ENCODE results near the gene ISY1. TPM values are rescaled to one million over a fixed set of nuclear protein-coding genes. Genes with fewer than 3 reads are reported as not detected.

The ISY1 gene
- total and polyA plus RNA-seq, 12 donors, result 15.9 to 35.4 (median 29.5) TPM

GRCh38 chr3:129204473-129204872 is 43.6 kb upstream of the ISY1 start:
- Histone ChIP-seq H3K4me3 (no peak overlapping the region), H3K9me3 (no peaks in the 10 kb centered on the region), H3K27me3 (no peaks in the 10 kb centered on the region), H3K27ac (no peak overlapping the region), H3K36me3 (no peaks in the 10 kb centered on the region), H3K4me1 (peaks cover 0 to 8% (median under 1%) of the 10 kb centered on the region in 9 donors)
- DNase-seq (no peak), ATAC-seq (no peak)
- TF ChIP-seq CTCF (IDR thresholded peaks at IDR 0.05), result no peak
- 82 to 83% methylated on average over 2 of the region's 2 CpGs for WGBS, 2 donors
- intact Hi-C loops (cut with DNase I), result no loop called here

DNA sequence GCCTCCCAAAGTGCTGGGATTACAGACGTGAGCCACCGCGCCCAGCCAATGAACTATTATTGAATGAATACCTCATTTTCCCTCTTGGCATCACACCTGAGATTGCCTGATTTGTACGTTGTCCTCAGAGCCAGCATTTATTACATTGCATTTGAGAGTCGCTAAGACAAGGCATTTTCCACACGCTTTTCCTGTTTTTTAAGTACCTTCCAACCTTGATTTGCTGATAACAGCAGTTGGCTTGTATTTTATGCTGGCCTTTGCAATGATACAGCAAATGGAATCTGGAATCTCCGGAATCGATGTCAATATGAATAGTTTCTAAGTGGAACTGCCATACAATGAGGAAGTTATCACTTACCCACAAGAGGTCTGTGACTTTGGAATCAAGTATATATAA is 38.5 kb upstream of the ISY1 start:
- TF ChIP-seq CTCF (IDR thresholded peaks at IDR 0.05), result no peak
- H3K4me1 ChIP-seq, result peaks cover 2 to 52% (median 35%) of the 10 kb centered on the region in 9 donors
- H3K4me3 ChIP-seq, result no peak overlapping the region
- no peaks in the 10 kb centered on the region for H3K27me3 ChIP-seq
- DNase-seq, result no peak
- 68 to 85% methylated on average over 8 of the region's 8 CpGs for WGBS, 2 donors
- H3K36me3 ChIP-seq, result no peaks in the 10 kb centered on the region
- peak overlapping the region in 3 of 10 donors; percentile 7 to 86 (median 13) for H3K27ac ChIP-seq
- intact Hi-C loops (cut with DNase I), result no loop called here
- ATAC-seq, result no peak
- H3K9me3 ChIP-seq, result no peaks in the 10 kb centered on the region

DNA sequence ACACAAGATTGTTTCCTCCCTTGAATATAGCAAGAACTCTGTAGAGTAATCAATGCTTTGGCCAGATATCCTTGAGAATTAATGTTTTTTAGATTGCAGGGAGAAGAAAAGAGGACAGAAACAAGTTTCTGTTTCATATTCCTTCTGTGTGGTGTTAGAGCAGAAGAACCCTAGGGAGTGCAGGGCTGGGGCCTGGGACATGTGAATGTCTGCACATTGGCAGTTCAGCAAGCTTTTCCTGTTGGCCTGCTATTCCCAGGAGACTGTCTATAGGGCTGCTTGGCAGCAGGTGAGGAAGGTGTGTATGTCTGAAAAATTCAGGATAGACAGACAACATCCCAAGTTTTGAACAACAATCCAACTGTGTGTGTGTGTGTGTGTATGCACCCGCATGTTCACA is 36.5 kb upstream of the ISY1 start:
- DNase-seq (no peak), ATAC-seq (peak in 1 of 8 donors; percentile 9)
- H3K27me3 ChIP-seq, result no peaks in the 10 kb centered on the region
- TF ChIP-seq CTCF (IDR thresholded peaks at IDR 0.05), result no peak
- WGBS, 2 donors, result 50 to 81% methylated on average over 1 of the region's 1 CpG
- H3K9me3 ChIP-seq, result no peaks in the 10 kb centered on the region
- H3K27ac ChIP-seq, result peak overlapping the region; percentile 76 to 94 (median 88)
- peaks cover 2 to 52% (median 36%) of the 10 kb centered on the region in 9 donors for H3K4me1 ChIP-seq
- peaks cover 0 to 4% (median 0%) of the 10 kb centered on the region in 9 donors for H3K36me3 ChIP-seq
- H3K4me3 ChIP-seq, result no peak overlapping the region
- intact Hi-C loops (cut with DNase I), result loop anchor here in 1 of 10 donors (2.0 kb wide), 1 partner anchor 27 kb away; no protein-coding TSS in a partner anchor

DNA sequence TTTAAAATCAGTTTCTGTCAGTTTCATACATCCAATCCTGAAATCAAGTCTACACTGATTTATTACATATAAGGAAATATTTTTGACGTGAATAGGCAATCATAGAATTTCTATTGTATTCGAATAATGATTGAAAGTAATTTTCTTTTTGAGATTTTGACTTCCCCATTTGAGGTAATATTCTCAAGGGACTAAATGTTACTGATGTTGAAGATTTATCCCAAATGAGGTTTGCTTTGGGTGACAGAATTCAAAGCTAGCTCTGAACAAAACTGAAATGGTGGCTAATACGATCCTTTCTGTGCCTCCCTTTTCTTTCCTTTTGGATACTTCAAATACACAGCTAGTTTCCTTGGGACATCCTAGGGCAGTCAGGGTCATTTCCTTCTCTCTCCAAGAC is 35.7 kb upstream of the ISY1 start:
- intact Hi-C loops (cut with DNase I), result loop anchor here in 2 of 10 donors (1.0 to 2.0 kb wide), 2 partner anchors 28 to 29 kb away; no protein-coding TSS in a partner anchor
- Histone ChIP-seq H3K36me3 (peaks cover 0 to 4% (median 0%) of the 10 kb centered on the region in 9 donors), H3K9me3 (no peaks in the 10 kb centered on the region), H3K27me3 (no peaks in the 10 kb centered on the region), H3K4me1 (peaks cover 2 to 52% (median 37%) of the 10 kb centered on the region in 9 donors), H3K4me3 (peak overlapping the region in 1 of 10 donors; percentile 14), H3K27ac (peak overlapping the region; percentile 76 to 94 (median 88))
- WGBS, 2 donors, result 69 to 75% methylated on average over 3 of the region's 3 CpGs
- DNase-seq (no peak), ATAC-seq (no peak)
- TF ChIP-seq CTCF (IDR thresholded peaks at IDR 0.05), result no peak

Measured in heart right ventricle (tissue), 16 donors.